Amygdala (tissue), 56 donors: ENCODE results near the gene MAMSTR.
"Not testable (repeated sequence)": the region's sequence is repeated elsewhere in the genome, so short reads cannot be mapped to it uniquely, and the experiment has no call there.

Source experiments
- DNase-seq, 56 donors: peaks; one replicate each; lab custom pipeline; 2025; lab: John Stamatoyannopoulos, UW

The MAMSTR gene

DNA sequence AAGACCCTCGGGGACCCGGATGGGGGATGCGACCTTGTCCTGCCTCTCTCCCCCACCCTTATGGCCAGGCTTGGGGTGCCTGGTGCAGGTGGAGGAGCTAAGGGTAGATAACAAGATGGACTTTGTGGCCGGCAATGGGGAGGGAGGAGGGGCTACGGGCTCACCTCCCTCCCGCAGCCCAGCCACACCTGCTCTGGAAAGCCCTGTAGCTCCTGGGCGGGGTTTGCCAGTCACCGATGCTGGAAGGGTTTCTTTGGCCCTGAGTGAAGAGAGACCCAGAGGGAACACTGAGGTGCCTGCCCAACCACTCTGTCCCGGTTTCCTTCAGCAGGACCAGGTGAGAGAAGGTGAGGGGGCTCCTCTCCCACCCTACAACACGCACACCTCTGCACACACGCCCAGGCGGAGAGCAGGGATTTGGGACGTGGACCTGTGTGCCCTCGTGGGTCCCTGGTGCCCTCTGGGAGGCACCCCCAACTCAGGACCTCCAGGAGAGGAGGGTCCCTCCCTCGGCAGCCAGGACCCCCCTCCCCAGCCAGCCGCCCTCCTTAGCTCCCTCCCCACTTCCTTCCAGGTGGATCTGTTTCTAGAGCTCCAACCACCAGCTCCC is 23.7 kb downstream of the MAMSTR start, which contains the start of gene FUT2:
FUT2 (plus strand) TSS at position 229 of the 610 bp plus-strand sequence. CDS start 6,986 bp downstream, outside the sequence.
- no peak for DNase-seq

GRCh38 chr19:48693629-48694028 is 25.9 kb downstream of the MAMSTR start:
- DNase-seq = not testable (repeated sequence)

DNA sequence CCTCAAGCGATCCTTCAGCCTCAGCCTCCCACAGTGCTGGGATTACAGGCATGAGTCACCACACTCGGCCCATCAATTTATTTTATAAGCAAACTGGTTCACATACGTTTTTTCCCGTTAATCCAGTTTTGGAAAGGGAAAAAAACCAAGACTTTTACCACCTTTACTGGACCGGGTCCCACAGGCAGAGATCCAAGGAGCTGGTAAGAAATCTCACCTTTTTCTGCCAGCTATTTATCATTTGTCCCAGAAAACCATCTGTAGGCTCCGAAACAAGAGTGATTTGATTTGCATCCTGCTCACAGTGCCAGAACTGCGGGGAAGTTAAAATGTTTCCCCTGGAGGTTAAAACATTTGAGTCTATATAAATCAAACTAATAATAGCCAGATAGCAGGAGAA is 30.1 kb downstream of the MAMSTR start:
- no peak for DNase-seq

- DNase-seq = no peak
Observed at GRCh38 chr19:48687776-48688175, 31.7 kb downstream of the MAMSTR start.

DNA sequence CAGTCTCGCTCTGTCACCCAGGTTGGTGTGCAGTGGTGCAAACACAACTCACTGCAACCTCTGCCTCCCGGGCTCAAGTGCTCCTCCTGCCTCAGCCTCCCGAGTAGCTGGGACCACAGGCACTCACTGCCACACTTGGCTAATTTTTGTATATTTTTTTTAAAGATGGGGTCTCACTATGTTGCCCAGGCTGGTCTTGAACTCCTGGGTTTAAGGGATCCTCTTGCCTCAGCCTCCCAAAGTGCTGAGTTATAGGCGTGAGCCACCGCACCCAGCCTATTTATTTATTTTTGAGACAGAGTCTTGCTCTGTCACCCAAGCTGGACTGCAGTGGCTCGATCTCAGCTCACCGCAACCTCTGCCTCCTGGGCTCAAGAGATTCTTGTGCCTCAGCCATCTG is 32.9 kb downstream of the MAMSTR start:
- DNase-seq = not testable (repeated sequence)

DNA sequence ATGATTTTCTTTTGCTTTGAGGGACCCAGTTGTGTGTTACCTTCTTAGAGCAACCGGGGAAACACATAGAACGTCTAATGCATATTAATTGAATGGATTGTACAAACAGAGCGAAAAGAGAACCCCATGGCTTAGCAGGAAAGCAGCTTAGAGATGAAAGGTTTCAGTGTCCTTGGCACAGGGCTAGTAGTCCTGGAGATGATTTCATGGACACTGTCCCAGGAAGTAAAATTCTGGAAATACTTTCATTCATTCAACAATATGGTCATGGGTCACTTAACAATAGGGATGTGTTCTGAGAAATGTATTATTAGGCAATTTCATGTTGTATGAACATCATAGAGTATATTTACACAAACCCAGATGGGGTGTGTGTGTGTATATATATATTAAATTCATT is 33.4 kb downstream of the MAMSTR start:
- DNase-seq = peak in 1 of 56 donors; percentile 23

DNA sequence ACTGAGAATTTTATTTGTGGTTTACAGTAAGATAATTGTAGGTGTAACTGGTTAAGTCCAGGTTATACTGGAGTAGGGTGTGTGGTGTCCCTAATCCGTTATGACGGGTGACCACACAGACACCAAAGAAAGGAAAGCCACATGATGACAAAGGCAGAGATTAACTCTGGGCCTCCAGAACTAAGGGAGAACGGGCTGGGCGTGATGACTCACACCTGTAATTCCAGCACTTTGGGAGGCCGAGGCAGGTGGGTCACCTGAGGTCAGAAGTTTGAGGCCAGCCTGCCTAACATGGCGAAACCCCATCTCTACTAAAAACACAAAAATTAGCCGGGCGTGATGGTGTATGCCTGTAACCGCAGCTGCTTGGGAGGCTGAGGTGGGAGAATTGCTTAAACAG is 33.9 kb downstream of the MAMSTR start:
- no peak for DNase-seq

DNA sequence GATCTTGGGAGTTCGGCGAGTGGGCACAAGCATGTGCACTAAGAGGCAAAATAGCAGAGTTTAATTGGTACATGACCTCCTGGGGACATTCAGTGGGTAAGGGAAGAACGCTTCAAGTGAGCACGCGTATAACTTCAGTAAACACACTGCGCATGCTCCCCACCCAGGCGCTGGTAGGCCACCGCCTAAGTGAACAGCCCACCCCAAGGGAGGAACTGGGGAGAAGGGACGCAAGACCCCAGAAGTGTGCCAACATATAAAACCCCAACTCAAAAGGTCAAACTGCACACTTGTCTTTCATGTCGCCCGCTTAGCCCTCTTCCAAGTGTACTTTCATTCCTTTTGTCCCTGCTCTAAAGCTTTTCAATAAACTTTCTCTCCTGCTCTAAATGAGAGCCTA is 36.2 kb downstream of the MAMSTR start:
- peak; percentile 8 to 84 (median 54) for DNase-seq

- DNase-seq = peak in 24 of 56 donors; percentile 4 to 79 (median 22)
Observed at GRCh38 chr19:48681127-48681470, 38.4 kb downstream of the MAMSTR start.

- no peak for DNase-seq
Observed at GRCh38 chr19:48680436-48681126, 38.9 kb downstream of the MAMSTR start.

- DNase-seq = not testable (repeated sequence)
Observed at GRCh38 chr19:48680006-48680405, 39.5 kb downstream of the MAMSTR start.

DNA sequence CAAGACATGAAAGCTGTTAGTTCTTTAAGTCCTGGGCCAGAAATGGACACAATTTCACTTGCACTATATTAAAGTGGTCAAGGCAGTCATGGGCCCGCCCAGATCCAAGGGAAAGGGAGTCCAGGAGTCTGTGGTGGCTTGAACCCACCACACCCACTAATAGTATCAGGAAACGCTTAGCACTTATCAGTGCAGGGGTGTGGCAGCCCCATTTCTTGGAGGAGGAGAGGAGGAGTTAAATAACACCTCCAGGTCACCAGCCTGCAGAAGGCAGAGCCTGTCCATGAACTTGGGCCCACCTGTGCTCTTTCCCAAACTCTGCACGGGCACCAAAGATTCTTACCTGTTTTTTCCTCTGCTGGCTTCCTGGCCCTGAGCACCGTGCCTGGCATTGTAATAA is 41.3 kb downstream of the MAMSTR start:
- no peak for DNase-seq

DNA sequence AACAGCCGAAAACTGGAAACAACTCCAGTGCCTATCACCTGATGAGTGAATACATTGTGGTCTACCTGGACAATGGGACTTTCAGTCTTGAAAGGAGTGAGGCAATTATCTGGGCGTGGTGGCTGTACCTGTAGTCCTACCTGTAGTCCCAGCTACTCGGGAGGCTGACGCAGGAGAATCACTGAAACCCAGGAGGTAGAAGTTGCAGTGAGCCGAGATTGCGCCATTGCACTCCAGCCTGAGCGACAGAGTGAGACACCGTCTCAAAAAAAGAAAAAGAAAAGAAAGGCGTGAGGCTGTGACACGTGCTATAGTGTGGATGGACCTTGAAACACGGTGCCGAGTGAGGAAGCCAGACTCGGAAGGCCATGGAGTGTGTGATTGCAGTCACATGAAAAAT is 42.6 kb downstream of the MAMSTR start:
- no peak for DNase-seq

DNA sequence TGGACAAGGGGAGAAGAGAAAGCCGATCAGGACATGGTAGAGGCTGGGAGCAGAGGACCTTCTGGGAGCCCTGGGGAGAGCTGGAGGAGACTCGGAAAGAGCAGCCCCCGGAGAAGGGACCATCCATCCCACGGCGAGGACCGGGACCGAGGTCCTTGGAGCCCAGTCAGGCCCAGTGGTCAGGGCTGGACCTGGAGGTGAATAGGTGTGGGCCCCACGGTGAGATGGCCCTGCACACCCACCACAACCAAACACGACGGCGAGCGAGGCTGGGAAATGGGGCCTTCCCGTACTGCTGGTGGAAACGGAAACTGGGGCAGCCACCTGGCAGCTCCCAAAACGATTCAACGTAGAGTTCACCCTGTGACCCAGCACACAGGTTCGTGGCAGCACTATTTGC is 43.0 kb downstream of the MAMSTR start:
- no peak for DNase-seq

GRCh38 chr19:48674921-48675824 is 44.4 kb downstream of the MAMSTR start:
- DNase-seq = peak in 55 of 56 donors; percentile 12 to 94 (median 74)

DNA sequence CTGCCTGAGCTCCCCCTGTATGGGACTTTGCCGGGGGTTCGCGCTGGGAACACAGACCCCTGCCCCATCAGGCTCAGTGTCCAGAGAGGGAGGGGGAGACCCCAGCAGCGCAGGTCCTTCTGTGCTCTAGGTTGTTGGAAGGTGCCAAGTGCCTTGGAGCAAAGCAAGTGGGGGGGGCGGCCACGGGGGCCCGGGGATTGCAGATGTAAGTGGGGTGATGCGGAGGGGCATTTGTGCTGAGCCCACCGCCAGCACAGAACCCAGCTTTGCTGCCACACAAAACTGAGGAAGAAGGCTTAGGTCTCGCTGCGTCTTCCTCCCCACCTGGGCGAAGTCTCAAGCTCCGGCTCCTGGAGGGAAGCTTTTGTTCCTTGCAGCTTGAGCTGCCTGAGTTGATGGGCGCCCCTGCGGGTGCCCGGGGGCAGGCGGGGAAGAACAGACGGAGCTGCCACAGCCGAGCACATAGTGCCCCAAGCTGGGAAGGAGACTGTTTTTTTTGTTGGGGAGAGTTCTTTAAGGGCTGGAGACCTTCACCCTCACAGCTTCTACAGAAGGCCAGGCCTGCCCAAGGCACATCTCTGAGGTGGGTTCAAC is 45.2 kb downstream of the MAMSTR start:
- DNase-seq = no peak

- no peak for DNase-seq
Observed at GRCh38 chr19:48673436-48674100, 46.0 kb downstream of the MAMSTR start.

DNA sequence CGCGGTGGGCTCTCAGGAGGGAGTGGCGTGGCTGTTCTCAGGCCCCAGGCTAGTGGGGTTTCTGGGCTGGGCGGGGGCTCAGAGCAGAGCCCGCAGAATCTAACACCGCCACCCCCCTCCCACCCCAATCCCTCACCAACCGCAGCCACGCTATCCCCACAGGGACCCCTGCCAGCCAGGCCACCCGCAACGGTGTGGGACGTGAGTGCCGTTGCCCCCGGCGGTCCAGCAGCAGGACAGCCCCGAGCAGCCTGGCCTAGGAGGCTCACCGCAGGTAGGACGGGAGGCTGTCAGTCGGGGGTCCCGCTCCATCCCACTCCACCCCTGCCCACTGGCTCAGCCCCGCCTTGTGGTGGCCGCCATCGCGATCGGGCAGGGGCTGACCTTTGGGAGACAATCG is 46.5 kb downstream of the MAMSTR start, which contains the start of gene NTN5:
NTN5 (minus strand) TSS at position 24 of the 400 bp plus-strand sequence. CDS start 2,031 bp downstream, outside the sequence.
- no peak for DNase-seq

- DNase-seq = no peak
Observed at GRCh38 chr19:48671446-48671995, 48.0 kb downstream of the MAMSTR start.
